HG02885 (cell line): ENCODE measurements around the gene SWT1.
A peak's percentile ranks its signal among the peaks of the same experiment; 100 is the strongest.

Source experiments
- ATAC-seq: cut with Tn5 transposase; IDR thresholded peaks from one replicate; pipeline ENCODE4 v1.9.1; 2021; ENCODE audit warnings: mild to moderate bottlenecking; ENCODE audit not compliant: unreplicated experiment, poor library complexity

The SWT1 gene, protein sequence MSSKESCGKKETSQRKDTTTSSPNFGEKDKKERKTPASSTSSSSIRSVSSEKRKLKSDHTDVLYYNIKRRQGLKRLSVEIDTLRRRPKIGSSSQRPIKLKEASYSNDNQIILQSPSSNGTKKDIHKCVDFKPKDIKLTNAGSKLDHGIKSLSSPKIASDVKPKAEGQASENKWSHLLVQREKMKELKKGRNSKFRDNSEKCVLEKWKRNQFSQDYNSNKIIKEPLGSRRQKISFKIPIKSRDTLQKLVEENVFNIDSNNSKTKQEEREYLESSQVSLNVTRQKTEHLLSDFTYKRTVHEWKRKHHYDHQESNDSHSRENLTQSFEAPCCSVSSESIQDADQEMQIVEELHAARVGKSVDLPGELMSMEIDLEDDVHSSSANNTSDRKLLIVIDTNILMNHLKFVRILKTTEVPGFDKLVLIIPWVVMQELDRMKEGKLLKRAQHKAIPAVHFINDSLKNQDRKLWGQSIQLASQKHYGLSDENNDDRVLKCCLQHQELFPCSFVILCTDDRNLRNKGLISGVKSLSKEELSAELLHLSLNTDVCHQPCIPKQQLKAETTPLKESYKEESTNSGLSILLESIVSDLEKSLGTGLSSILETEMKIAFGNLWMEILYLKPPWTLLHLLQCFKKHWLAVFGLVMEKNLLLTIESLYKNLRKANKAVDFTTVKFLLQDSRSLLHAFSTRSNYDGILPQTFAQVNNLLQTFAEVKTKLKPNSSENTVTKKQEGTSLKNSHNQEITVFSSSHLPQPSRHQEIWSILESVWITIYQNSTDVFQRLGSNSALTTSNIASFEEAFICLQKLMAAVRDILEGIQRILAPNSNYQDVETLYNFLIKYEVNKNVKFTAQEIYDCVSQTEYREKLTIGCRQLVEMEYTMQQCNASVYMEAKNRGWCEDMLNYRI

DNA sequence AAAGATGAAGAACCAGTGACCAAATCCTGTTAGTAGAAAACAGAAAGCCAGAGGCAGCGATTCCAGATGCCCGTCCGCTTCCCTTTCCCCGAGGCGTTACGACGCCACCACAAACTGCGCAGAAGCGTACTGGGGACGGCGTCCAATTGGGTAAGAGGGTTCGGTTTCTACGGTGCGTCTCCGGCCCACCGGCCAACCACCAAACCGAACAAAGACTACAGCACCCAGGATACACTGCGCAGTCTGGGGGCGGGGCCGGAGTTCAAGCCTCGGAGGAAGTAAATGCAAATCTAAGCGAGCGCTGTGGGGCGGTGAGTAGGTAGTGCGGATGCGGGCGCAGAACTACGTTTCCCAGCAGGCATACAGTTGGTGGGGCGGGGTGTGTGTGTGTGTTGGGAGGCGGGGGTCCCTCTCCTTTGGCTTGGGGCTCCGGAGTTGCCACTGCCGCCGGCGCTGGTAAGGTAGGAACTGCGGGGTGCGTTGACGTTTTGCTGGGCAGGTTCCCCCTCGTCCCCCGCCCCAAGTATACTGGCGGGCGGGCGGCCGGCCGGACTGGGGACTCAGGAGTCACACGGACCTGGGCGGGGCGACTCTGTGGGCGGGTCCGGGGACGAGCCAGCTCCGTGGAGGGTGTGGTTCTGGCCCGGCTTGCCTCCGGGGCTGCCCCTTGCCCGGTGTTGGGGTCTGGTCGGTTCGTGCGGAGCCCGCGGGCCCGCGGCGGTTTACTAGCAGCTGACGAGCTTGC, at the start of gene SWT1, which contains the start of gene TRMT1L:
TSS of gene SWT1 (plus strand) at position 314 of the 745 bp plus-strand sequence. CDS start 3,675 bp downstream, outside the sequence.
TSS of gene TRMT1L (minus strand) at position 100 of the 745 bp plus-strand sequence. CDS start 241 bp downstream, outside the sequence.
- ATAC-seq = peak; percentile 88

DNA sequence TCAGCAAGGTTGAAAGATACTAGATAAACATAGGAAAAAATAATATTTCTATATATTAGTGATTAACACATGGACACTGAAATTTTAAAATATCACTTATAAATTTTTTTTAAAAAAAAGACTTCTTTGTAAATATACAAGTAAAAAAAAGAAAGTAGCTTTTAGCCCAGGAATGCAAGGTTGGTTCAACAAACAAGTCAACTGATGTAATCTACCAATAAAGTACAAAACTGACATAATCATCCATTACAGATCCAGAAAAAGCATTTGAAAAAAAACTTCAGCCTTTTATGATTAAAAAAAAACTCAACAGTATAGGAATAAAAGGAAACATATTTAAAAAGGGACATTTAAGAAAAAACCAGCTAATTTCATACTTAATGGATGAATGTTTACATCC, 48.6 kb upstream of the SWT1 start:
- ATAC-seq = no peak

DNA sequence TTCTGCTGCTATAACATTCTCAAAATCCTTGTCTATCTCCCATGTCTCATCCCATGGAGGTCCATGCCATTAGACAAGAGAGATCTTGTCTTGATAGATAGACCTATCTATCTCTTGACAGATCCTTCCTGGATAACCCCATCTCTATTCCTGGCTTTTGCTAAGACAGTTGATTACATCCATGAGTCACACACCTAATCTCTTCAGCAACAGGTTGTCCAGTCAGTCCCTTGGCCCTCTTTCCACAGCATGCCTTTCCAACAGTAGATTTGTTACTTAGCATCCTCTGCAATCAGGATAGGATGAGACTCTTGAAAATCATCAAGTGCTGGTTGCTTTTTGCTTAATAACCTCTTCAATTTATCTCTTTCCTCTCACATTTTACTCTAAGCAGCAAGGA, 46.8 kb upstream of the SWT1 start:
- ATAC-seq = no peak

DNA sequence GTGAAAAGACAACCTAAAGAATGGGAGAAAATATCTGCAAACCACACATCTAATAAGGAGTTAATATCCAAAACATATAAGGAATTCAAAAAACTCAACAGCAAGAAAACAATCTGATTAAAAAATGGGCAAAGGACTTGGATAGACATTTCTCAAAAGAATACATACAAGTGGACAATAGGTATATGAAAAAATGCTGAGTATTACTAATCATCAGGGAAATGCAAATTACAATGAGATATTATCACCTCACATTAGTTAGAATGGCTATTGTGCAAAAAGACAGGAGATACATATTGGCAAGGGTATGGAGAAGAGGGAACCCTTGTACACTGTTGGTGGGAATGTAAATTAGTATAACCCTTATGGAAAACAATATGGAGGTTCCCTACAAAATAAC, 45.1 kb upstream of the SWT1 start:
- ATAC-seq = no peak

DNA sequence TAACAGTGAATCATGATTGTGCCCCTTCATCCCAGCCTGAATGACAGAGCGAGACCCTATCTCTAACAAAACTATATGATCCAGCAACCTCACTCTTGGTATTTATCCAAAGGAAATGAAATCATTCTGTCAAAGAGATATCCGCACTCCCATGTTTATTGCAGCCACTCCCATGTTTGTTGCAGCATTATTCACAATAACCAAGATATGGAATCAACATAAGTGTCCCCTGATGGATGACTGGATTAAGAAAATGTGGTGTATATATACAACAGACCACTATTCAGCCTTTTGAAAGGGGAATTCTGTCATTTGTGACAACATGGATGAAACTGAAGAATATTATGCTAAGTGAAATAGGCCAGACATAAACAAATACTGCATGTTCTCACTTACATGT, 44.6 kb upstream of the SWT1 start:
- no peak for ATAC-seq

DNA sequence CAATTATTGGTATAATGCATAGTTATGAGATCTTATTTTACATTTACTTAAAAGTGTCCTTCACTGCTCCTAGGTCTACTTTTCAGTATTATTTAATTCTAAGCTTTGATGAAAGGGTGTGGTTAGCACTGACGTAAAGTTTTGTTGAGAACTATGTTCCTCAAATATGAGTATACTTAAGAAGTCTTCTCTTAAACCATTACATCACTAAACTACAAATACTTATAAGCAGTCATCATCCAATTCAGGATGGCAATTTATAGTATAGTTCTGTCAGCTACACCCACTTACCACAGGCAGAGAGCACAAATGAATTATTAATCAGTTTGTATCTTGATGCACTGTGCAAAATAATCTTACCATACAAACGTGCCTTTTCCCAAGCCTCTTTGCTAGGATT, 27.3 kb upstream of the SWT1 start:
- ATAC-seq = no peak

DNA sequence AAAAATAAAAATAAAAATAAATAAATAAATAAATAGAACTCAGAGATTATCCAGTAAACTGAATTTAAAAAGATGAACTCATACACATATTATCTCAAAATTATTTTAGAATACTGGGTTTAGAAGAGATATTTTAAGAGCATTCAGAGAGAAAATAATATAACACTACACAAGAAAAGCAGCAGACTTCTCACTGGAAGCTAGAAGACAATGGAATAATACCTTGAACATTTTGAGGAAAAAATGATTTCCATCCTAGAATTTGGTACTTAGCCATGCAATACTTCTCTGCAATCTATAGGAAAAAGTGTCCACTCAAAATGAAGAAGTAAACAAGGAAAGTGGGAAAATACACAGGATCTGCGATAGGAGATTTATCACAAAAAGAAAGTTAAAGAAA, 24.4 kb upstream of the SWT1 start:
- no peak for ATAC-seq

DNA sequence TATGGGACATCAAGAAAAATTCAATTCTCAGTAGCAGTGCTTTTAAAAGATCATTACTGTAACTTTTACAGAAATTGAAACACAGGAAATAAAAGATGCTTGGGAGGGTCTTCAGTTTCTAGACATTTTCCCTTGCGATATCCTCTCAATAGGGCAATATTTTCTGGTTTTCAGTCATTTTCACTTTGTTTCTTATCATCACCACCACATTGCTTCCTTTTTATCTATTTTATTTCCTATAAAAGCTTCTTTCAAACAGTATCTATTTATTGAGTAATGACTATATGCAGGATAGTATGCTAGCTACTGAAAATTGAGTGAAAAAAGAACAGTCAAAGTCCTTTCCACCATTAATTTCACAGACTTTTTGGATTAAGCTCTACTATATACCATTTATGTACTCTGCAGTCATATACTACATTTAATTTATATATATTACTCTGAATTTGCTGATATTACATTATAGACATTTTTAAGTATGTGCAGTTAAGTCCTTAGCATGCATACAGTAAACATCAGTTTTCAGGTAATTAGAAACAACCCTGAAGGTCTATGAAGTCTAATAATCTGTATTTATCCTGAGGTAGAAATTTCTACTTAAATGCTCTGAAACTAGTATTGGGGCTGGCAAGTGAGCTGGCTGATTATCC, 18.9 kb upstream of the SWT1 start:
- no peak for ATAC-seq

DNA sequence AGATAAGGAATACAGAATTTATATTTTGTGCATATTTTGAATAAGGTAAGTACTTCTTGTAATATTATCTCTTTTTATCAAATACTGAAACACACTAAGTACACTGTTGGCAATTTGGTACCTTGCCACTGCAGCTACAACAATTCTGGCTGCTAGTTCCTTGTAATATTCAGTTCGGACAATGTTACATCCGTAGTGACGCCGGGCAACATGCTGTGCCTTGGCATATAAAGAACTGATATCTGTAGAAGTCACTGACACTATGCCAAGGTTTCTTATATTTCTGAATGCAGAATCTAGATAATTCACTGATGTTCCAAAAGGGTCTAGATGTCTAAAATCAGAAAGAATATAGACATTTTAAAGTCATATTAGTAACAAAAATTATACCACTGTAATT, 17.7 kb upstream of the SWT1 start:
- ATAC-seq = no peak

DNA sequence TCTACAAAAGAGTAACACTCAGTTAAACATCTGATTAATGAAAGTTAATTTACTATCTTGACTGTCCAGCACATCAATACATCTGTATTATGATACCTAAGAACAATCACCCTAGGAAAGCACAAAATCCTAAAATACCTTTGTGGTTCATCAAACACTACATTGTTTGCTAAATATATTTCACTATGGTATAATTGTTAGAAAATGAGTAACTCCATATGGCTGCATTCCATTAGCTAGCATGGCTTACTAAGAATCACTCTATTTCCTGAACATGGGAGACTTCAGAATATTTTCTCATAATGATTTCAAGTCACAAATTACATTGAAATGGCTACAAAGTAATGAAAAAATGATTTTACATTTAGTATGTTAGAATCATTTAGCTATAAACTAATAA, 12.7 kb upstream of the SWT1 start:
- ATAC-seq = no peak

DNA sequence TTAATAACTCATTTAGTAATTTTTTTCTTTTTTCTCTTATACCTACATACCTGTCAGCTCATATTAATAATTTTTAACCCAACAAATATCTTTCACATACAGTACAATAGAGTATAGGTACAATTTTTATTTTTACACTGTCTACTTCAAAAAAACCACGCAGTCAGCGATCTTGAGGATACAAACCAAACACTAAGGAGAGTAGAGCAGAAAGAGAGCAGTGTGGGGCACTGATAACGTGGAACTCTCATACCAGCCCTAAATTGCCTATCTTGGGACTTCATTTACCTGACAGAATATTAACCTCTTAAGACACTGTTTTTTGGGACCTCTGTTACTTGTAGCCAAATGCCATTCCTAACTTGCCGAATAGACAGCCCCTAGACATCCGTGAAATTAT, 5.8 kb upstream of the SWT1 start:
- ATAC-seq = no peak

DNA sequence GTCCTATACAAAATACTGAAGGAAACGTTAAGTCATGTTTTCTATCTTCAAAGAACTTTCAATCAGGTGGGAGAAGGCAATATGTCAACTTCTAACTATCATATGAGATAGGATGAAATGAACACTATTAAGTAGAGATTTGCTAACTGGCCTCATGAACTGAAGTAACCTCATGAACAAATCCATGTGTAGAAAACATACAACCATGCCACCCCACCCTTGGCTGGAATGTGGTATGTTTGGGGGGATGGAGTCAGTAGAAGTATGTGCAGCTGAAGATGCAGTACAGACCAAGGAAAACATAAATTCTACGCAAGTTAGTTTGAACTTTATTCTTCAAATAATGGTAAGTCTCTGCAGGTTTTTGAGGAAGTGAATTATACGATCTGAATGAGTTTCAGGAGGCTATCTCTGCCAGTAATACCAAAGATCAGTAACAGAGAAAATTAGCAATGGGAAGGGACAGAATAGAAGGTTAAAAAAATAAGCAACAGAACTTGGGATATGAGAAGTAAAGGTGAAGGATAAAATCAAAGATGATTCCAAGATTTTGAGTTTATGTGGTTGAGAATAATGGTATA, 4.7 kb upstream of the SWT1 start:
- ATAC-seq = no peak

DNA sequence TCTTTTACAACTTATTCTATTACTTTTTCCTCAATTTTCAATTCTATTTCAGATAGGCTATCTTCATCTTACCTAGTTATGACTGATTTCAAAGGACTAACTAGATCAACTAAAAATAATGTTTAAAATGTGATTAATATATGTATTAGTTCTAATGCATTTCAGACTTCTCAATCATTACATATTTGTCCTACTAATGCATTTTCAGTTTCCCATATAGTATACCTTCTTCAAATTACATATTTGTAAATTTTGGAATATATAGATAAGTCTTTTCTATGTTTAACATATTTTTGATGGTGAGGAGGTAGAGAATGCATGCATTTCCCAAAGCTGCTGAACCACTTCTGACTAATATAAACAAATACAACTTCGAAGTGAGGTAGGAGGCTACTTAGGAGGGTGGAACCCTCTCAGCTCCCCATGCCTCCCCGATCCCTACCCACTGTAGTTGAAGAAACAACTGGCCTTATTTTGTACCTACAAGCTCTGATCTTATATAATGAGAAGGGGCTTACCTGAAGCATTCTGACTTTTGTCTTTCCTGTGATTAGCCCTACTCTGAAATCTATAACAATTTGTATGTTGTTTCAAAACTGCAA, 2.0 kb upstream of the SWT1 start:
- ATAC-seq = no peak

DNA sequence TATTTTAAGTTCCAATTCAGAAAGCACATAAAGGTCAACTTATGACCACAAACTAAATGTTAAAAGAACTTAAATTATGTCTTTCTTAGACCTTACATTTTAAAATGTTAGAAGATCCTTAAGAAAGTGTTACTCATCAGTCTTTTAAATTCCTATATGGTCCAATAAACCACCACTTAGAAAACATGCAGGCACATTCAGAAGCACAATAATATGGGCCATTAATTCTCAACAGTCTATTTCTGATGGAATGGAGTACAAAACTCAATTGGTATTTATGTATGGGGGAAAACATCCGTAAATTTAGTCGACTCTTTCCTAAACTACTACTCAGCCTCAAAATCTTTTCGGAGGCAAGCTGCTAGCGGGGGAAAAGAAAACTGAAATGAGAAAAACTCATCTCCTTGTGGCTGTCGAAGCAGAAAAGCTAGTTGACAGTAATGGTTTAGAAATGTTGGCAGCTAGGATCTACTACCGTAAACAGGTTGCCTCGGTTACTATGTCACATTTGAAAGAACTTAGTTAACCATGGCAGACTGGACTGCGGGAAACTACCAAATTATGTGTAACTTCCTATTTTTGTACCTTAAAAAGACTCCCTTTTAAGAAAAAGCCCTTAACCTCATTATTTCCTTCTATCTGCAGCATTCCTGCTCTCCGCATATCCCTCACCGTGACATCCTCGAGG, 1.2 kb upstream of the SWT1 start:
- no peak for ATAC-seq

DNA sequence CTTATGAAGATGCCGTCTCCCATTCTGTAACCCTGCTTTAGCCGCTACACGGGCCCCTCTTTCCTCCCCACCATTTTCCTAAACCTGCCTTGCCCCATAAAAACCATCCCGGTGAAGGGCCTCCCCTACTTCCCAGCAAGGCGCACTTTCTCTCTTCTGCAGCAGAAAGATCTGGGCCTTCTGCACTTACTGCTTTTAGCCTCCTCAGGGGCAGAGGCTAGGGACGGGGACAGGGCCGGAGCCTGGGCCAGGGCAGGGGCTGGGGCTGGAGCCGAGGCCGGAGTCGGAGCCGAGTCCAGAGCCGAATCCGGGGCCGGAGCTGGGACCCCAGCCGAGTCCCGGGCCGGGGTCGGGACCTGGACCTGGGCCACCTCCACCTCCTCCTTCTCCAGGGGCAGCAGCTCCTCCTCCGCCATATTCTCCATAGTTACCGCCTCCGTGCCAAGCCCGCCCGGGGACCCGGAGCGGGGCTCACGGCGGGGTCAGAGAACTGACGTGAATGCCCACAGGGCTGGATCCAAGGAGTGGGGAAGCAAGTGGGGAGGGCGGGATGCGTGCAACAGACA, 596 bp upstream of the SWT1 start:
- ATAC-seq = peak; percentile 34

DNA sequence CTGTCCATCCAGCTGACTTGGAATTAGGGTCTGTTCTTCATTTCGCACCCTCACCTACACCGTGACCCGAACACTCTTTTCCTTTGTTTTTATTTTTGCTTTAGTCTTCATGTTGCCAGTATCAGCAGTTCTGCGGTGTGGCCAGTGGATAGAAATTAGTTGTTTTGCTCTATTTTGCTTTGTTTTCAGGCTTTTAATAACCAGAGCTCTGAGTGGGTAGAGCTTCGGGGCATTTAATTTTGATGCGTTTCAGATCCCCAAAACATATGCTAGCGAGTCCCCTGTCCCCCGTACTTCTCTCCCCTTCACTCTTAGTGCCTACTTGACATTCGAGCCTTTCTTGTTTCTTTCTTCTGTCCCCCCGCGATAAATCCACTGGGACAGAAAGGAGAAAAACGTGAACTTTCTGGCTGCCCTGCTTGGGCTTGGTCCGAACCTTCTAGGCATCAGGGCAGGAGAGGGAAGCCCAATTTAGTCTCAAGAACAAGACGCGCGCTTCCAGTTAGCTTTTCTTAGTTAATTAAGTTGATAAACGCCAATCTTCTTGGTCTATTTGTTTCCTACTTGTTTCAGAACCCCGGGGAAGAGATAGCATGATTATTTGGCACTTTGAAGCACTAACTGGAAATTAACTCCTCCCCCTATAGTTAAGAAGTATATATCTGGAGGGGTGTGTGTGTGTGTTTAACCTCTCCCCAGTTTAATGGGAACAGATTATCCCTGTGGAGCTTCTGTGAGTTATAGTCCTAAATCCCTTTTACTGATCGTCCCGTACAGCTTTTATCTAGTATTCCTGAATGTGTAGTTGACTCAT, 839 bp downstream of the SWT1 start:
- no peak for ATAC-seq

DNA sequence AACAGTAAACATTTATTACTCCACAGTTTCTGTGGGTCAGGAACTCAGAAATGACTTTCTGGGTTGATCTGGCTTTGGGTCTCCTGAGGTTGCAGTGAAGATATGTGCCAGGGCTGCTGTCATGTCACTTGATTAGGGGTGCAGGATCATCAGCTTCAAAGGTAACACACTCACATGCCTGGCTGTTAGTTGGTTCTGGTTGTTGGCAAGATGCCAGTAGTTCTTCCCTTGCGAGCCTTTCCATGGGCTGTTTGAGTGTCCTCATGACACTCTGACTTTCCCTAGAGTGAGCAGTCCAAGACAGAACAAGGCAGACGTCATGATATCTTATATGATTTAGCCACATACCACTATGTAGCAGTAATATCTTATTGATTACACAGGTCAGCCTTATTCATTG, 1.8 kb downstream of the SWT1 start:
- ATAC-seq = no peak

DNA sequence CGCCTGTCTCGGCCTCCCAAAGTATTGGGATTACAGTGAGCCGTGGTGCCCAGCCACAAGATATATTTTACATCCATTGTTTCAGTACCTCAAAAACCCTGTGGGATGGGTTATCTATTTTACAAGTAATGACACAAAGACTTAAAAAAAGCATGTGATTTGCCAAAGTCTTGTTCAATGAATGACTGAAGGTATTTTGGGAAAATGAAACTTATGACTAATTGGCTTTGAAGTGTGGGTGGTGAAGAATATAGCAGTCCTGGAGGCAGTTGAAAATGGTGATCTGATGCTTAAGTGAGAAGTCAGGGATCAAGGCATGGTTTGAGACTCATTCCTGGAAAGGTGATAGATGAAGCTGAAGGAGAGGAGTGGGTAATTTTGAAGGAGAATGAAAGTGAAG, 3.0 kb downstream of the SWT1 start:
- no peak for ATAC-seq
